GM23338 (cell line): ENCODE measurements around the gene CENPB. TPM values are rescaled to one million over a fixed set of nuclear protein-coding genes. Genes with fewer than 3 reads are reported as not detected.

Experiments
- ATAC-seq: fragments of 200-7000 bp; cut with Tn5 transposase; 3 replicates; pipeline ENCODE4 v1.9.1; 2020
- DNase-seq: peaks from one replicate; pipeline ENCODE4 v3.0.0-alpha.2; 2015; ENCODE audit warnings: low spot score
- H2AFZ ChIP-seq: fragments of 200-600 bp; sonication (generic); 2 replicates; pipeline ENCODE4 v1.8.0; 2016; ENCODE audit warnings: antibody characterized with exemption, mild to moderate bottlenecking, moderate library complexity
- H3F3A ChIP-seq: fragments of 200-600 bp; sonication (generic); replicated peaks from 2 replicates; pipeline ENCODE4 v1.8.0; 2017; ENCODE audit warnings: antibody characterized with exemption, mixed run types, low read depth
- H3K27ac ChIP-seq: fragments of 200-600 bp; sonication (generic); 2 replicates; pipeline ENCODE4 v1.6.1; 2016; ENCODE audit warnings: low read depth
- H3K27me3 ChIP-seq: fragments of 200-600 bp; sonication (generic); 2 replicates; pipeline ENCODE4 v1.8.0; 2016; ENCODE audit warnings: mild to moderate bottlenecking, mixed run types, moderate library complexity; ENCODE audit not compliant: insufficient read depth
- H3K36me3 ChIP-seq: fragments of 200-600 bp; sonication (generic); 2 replicates; pipeline ENCODE4 v1.8.0; 2016; ENCODE audit warnings: mild to moderate bottlenecking; ENCODE audit not compliant: insufficient read depth
- H3K4me1 ChIP-seq: fragments of 200-600 bp; sonication (generic); 2 replicates; pipeline ENCODE4 v1.8.0; 2016; ENCODE audit warnings: mild to moderate bottlenecking, moderate library complexity; ENCODE audit not compliant: insufficient read depth
- H3K4me2 ChIP-seq: fragments of 200-600 bp; sonication (generic); 2 replicates; pipeline ENCODE4 v1.7.1; 2017; ENCODE audit warnings: mixed run types
- H3K4me3 ChIP-seq: fragments of 200-600 bp; sonication (generic); 2 replicates; pipeline ENCODE4 v1.6.1; 2016; ENCODE audit warnings: mixed run types
- H3K79me2 ChIP-seq: fragments of 200-600 bp; sonication (generic); replicated peaks from 2 replicates; pipeline ENCODE4 v1.8.0; 2017; ENCODE audit warnings: mild to moderate bottlenecking; ENCODE audit not compliant: insufficient read depth
- H3K9me2 ChIP-seq: fragments of 200-600 bp; sonication (generic); 2 replicates; pipeline ENCODE4 v1.8.0; 2017; ENCODE audit not compliant: insufficient read depth
- H4K20me1 ChIP-seq: fragments of 200-600 bp; sonication (generic); replicated peaks from 2 replicates; pipeline ENCODE4 v1.8.0; 2017; ENCODE audit warnings: mild to moderate bottlenecking; ENCODE audit not compliant: insufficient read depth
- H3K27ac Mint-ChIP-seq: 2 replicates; pipeline ENCODE4 v1.8.0; 2020; ENCODE audit warnings: inconsistent platforms, mild to moderate bottlenecking, moderate library complexity, mixed read lengths
- H3K27me3 Mint-ChIP-seq: 3 replicates; pipeline ENCODE4 v1.8.0; 2022; ENCODE audit warnings: low read depth, mild to moderate bottlenecking, moderate library complexity, mixed read lengths, inconsistent platforms; ENCODE audit not compliant: insufficient read depth, poor library complexity
- H3K36me3 Mint-ChIP-seq: 3 replicates; pipeline ENCODE4 v1.8.0; 2021; ENCODE audit warnings: low read depth, mild to moderate bottlenecking, inconsistent platforms, moderate library complexity, mixed read lengths
- H3K4me1 Mint-ChIP-seq: 3 replicates; pipeline ENCODE4 v1.8.0; 2020; ENCODE audit warnings: mild to moderate bottlenecking, inconsistent platforms, mixed read lengths
- H3K4me3 Mint-ChIP-seq: 3 replicates; pipeline ENCODE4 v1.8.0; 2021; ENCODE audit warnings: moderate library complexity, mild to moderate bottlenecking, inconsistent platforms, mixed read lengths
- H3K9me3 Mint-ChIP-seq: 3 replicates; pipeline ENCODE4 v1.8.0; 2020; ENCODE audit warnings: moderate library complexity, mild to moderate bottlenecking, inconsistent platforms, mixed read lengths
- CREB1 ChIP-seq: fragments of 250-450 bp; sonication (Bioruptor Pico); IDR thresholded peaks from 2 replicates; pipeline ENCODE4 v1.5.0; 2020; ENCODE audit warnings: low read depth, mild to moderate bottlenecking, moderate library complexity
- CTCF ChIP-seq, 2 experiments: fragments of 200-600 bp in 1 of 2; sonication (generic) in 1 of 2; conservative IDR thresholded peaks; 2 replicates each; pipeline versions ENCODE4 v1.5.1 to v1.6.1; 2016 to 2017; ENCODE audit warnings: antibody characterized with exemption in 2 of 2, low read depth in 2 of 2, mild to moderate bottlenecking in 2 of 2, moderate library complexity in 1 of 2
- EZH2 ChIP-seq: fragments of 200-600 bp; sonication (generic); IDR thresholded peaks from one replicate; pipeline ENCODE4 v1.8.0; 2017; ENCODE audit warnings: antibody characterized with exemption, mild to moderate bottlenecking, low read depth; ENCODE audit not compliant: unreplicated experiment
- EZH2phosphoT487 ChIP-seq: fragments of 200-600 bp; sonication (generic); IDR thresholded peaks from one replicate; pipeline ENCODE4 v1.8.1; 2018; ENCODE audit warnings: antibody characterized with exemption; ENCODE audit not compliant: unreplicated experiment
- JUNB ChIP-seq: IDR thresholded peaks from one replicate; pipeline ENCODE4 v1.6.1; 2016; ENCODE audit warnings: antibody characterized with exemption; ENCODE audit not compliant: unreplicated experiment
- NANOG ChIP-seq: IDR thresholded peaks from 2 replicates; pipeline ENCODE4 v1.6.1; 2016; ENCODE audit warnings: antibody characterized with exemption, borderline replicate concordance
- POLR2AphosphoS5 ChIP-seq: IDR thresholded peaks from 2 replicates; pipeline ENCODE4 v1.6.1; 2016; ENCODE audit warnings: antibody characterized with exemption, low read depth
- REST ChIP-seq: IDR thresholded peaks from one replicate; pipeline ENCODE4 v1.6.1; 2018; ENCODE audit warnings: antibody characterized with exemption; ENCODE audit not compliant: unreplicated experiment
- ZNF114 ChIP-seq: fragments of 250-450 bp; sonication (Bioruptor Pico); IDR thresholded peaks from 2 replicates; pipeline ENCODE4 v1.5.0; 2020; ENCODE audit warnings: mild to moderate bottlenecking, moderate library complexity
- ZNF331 ChIP-seq: fragments of 250-450 bp; sonication (Bioruptor Pico); IDR thresholded peaks from 2 replicates; pipeline ENCODE4 v1.5.0; 2020; ENCODE audit warnings: low read depth, mild to moderate bottlenecking, moderate library complexity
- polyA plus RNA-seq: library from polyadenylated mRNA; unstranded; fragments of >200 nt; fragmentation: Nextera tagmentation; extraction: Ambion mirVana; gene quantifications from 2 replicates; pipeline ENCODE4 v1.2.1, GENCODE V29; 2016
- total RNA-seq: library from RNA; depleted of rRNA; stranded (reverse); fragments of >200 nt; shearing (Covaris generic); gene quantifications from 2 replicates; pipeline ENCODE4 v1.2.3, GENCODE V29; 2014
- TF ChIP-seq, protein P1 (sequence below): IDR thresholded peaks from 2 replicates; pipeline ENCODE4 v1.6.1; 2016; ENCODE audit warnings: antibody characterized with exemption
- TF ChIP-seq, protein P2 (sequence below): fragments of 250-450 bp; sonication (Bioruptor Pico); IDR thresholded peaks from 2 replicates; pipeline ENCODE4 v1.5.0; 2020; ENCODE audit warnings: mild to moderate bottlenecking, moderate library complexity

Gene CENPB
- total and polyA plus RNA-seq, 2 experiments from 2014 or later = 10.8 to 52.1 TPM

DNA sequence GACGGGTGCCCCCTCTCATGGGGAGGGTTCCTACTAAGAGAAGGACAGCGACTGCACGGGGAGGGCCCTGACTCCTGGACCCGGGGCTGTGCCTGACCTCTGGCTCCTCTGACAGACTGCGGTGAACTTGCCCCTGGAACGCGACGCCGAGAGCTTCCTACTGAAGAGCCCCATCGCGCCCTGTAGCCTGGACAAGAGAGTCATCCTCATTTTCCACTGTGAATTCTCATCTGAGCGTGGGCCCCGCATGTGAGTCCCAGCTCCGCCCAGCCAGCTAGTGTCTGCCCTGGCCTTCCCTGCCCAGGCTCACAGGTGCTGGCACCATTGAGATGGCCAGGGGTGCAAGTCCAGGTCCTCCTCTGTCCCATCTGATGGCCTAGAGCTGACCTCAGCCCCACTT is 16.7 kb upstream of the CENPB start:
- Histone ChIP-seq H3K4me1 (peaks cover 40% of the 10 kb centered on the region), H3K27me3 (no peaks in the 10 kb centered on the region), H3K9me2 (no peaks in the 10 kb centered on the region), H3K4me2 (no peak overlapping the region), H3K27ac (no peak overlapping the region), H3K36me3 (no peaks in the 10 kb centered on the region), H3K79me2 (no peaks in the 10 kb centered on the region), H3F3A (peaks cover 14% of the 10 kb centered on the region), H3K4me3 (no peak overlapping the region), H2AFZ (no peak overlapping the region), H4K20me1 (no peaks in the 10 kb centered on the region; the same call in 1 of the 2 replicates)
- H3K36me3 Mint-ChIP-seq = peaks cover 57% of the 10 kb centered on the region
- TF ChIP-seq, protein P1, sequence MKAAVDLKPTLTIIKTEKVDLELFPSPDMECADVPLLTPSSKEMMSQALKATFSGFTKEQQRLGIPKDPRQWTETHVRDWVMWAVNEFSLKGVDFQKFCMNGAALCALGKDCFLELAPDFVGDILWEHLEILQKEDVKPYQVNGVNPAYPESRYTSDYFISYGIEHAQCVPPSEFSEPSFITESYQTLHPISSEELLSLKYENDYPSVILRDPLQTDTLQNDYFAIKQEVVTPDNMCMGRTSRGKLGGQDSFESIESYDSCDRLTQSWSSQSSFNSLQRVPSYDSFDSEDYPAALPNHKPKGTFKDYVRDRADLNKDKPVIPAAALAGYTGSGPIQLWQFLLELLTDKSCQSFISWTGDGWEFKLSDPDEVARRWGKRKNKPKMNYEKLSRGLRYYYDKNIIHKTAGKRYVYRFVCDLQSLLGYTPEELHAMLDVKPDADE = no peak
- TF ChIP-seq EZH2 (no peak), ZNF114 (CRISPR knock-in tag) (no peak), REST (no peak), CREB1 (no peak), CTCF (conservative IDR thresholded peaks at IDR 0.05; ENCODE audit: low read depth in 2 of 2) (no peak), ZNF331 (CRISPR knock-in tag) (no peak), JUNB (no peak), POLR2AphosphoS5 (no peak), EZH2phosphoT487 (no peak), NANOG (no peak)
- TF ChIP-seq, protein P2, sequence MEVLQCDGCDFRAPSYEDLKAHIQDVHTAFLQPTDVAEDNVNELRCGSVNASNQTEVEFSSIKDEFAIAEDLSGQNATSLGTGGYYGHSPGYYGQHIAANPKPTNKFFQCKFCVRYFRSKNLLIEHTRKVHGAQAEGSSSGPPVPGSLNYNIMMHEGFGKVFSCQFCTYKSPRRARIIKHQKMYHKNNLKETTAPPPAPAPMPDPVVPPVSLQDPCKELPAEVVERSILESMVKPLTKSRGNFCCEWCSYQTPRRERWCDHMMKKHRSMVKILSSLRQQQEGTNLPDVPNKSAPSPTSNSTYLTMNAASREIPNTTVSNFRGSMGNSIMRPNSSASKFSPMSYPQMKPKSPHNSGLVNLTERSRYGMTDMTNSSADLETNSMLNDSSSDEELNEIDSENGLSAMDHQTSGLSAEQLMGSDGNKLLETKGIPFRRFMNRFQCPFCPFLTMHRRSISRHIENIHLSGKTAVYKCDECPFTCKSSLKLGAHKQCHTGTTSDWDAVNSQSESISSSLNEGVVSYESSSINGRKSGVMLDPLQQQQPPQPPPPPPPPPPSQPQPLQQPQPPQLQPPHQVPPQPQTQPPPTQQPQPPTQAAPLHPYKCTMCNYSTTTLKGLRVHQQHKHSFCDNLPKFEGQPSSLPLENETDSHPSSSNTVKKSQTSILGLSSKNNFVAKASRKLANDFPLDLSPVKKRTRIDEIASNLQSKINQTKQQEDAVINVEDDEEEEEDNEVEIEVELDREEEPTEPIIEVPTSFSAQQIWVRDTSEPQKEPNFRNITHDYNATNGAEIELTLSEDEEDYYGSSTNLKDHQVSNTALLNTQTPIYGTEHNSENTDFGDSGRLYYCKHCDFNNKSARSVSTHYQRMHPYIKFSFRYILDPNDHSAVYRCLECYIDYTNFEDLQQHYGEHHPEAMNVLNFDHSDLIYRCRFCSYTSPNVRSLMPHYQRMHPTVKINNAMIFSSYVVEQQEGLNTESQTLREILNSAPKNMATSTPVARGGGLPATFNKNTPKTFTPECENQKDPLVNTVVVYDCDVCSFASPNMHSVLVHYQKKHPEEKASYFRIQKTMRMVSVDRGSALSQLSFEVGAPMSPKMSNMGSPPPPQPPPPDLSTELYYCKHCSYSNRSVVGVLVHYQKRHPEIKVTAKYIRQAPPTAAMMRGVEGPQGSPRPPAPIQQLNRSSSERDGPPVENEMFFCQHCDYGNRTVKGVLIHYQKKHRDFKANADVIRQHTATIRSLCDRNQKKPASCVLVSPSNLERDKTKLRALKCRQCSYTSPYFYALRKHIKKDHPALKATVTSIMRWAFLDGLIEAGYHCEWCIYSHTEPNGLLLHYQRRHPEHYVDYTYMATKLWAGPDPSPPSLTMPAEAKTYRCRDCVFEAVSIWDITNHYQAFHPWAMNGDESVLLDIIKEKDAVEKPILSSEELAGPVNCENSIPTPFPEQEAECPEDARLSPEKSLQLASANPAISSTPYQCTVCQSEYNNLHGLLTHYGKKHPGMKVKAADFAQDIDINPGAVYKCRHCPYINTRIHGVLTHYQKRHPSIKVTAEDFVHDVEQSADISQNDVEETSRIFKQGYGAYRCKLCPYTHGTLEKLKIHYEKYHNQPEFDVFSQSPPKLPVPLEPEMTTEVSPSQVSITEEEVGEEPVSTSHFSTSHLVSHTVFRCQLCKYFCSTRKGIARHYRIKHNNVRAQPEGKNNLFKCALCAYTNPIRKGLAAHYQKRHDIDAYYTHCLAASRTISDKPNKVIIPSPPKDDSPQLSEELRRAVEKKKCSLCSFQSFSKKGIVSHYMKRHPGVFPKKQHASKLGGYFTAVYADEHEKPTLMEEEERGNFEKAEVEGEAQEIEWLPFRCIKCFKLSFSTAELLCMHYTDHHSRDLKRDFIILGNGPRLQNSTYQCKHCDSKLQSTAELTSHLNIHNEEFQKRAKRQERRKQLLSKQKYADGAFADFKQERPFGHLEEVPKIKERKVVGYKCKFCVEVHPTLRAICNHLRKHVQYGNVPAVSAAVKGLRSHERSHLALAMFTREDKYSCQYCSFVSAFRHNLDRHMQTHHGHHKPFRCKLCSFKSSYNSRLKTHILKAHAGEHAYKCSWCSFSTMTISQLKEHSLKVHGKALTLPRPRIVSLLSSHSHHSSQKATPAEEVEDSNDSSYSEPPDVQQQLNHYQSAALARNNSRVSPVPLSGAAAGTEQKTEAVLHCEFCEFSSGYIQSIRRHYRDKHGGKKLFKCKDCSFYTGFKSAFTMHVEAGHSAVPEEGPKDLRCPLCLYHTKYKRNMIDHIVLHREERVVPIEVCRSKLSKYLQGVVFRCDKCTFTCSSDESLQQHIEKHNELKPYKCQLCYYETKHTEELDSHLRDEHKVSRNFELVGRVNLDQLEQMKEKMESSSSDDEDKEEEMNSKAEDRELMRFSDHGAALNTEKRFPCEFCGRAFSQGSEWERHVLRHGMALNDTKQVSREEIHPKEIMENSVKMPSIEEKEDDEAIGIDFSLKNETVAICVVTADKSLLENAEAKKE = no peak
- no peaks in the 10 kb centered on the region; the same call in 2 of the 3 replicates for H3K9me3 Mint-ChIP-seq
- H3K4me3 Mint-ChIP-seq = no peak overlapping the region
- ATAC-seq (no peak), DNase-seq (no peak)
- H3K27me3 Mint-ChIP-seq = peaks cover 24% of the 10 kb centered on the region
- H3K27ac Mint-ChIP-seq = no peak overlapping the region
- peaks cover 54% of the 10 kb centered on the region for H3K4me1 Mint-ChIP-seq
